ENCODE data around the gene ABLIM2. TPM values are rescaled to one million over a fixed set of nuclear protein-coding genes. Genes with fewer than 3 reads are reported as not detected.

The ABLIM2 gene
- total and polyA plus RNA-seq, 2 experiments from 2014 or later: 1.5 to 4.3 TPM

DNA sequence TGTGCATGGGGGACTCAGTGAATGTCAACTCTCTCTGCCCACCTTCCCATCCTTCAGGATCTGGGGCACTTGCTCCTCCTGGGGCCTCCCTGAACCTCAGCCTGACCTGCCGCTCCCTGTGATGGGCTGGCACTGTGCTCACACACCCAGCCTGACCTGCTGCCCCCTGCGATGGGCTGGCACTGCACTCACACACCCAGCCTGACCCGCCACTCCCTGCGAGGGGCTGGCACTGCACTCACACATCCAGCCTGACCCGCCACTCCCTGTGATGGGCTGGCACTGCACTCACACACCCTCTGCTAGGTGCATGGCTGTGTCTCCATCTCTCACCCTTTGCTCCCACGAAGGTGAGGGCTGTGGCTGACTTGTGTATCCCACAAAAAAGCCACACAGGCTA is 103.4 kb downstream of the ABLIM2 start:
- H3K36me3 ChIP-seq (ENCODE audit: insufficient read depth): no peaks in the 10 kb centered on the region
- no peak overlapping the region for H3K4me3 Mint-ChIP-seq
- peaks cover 32% of the 10 kb centered on the region for H3K36me3 Mint-ChIP-seq (ENCODE audit: low read depth)
- peaks cover 19% of the 10 kb centered on the region for H3K4me1 Mint-ChIP-seq
- ATAC-seq (no peak), DNase-seq (ENCODE audit: low spot score) (no peak)
- no peaks in the 10 kb centered on the region for H3K79me2 ChIP-seq (replicated peaks; ENCODE audit: insufficient read depth)
- peaks cover 7% of the 10 kb centered on the region; the same call in 1 of the 2 replicates for H3F3A ChIP-seq (replicated peaks; ENCODE audit: low read depth)
- H3K27ac ChIP-seq (ENCODE audit: low read depth): no peak overlapping the region
- TF ChIP-seq ZNF114 (CRISPR knock-in tag; IDR thresholded peaks at IDR 0.05): no peak
- TF ChIP-seq, protein P1, sequence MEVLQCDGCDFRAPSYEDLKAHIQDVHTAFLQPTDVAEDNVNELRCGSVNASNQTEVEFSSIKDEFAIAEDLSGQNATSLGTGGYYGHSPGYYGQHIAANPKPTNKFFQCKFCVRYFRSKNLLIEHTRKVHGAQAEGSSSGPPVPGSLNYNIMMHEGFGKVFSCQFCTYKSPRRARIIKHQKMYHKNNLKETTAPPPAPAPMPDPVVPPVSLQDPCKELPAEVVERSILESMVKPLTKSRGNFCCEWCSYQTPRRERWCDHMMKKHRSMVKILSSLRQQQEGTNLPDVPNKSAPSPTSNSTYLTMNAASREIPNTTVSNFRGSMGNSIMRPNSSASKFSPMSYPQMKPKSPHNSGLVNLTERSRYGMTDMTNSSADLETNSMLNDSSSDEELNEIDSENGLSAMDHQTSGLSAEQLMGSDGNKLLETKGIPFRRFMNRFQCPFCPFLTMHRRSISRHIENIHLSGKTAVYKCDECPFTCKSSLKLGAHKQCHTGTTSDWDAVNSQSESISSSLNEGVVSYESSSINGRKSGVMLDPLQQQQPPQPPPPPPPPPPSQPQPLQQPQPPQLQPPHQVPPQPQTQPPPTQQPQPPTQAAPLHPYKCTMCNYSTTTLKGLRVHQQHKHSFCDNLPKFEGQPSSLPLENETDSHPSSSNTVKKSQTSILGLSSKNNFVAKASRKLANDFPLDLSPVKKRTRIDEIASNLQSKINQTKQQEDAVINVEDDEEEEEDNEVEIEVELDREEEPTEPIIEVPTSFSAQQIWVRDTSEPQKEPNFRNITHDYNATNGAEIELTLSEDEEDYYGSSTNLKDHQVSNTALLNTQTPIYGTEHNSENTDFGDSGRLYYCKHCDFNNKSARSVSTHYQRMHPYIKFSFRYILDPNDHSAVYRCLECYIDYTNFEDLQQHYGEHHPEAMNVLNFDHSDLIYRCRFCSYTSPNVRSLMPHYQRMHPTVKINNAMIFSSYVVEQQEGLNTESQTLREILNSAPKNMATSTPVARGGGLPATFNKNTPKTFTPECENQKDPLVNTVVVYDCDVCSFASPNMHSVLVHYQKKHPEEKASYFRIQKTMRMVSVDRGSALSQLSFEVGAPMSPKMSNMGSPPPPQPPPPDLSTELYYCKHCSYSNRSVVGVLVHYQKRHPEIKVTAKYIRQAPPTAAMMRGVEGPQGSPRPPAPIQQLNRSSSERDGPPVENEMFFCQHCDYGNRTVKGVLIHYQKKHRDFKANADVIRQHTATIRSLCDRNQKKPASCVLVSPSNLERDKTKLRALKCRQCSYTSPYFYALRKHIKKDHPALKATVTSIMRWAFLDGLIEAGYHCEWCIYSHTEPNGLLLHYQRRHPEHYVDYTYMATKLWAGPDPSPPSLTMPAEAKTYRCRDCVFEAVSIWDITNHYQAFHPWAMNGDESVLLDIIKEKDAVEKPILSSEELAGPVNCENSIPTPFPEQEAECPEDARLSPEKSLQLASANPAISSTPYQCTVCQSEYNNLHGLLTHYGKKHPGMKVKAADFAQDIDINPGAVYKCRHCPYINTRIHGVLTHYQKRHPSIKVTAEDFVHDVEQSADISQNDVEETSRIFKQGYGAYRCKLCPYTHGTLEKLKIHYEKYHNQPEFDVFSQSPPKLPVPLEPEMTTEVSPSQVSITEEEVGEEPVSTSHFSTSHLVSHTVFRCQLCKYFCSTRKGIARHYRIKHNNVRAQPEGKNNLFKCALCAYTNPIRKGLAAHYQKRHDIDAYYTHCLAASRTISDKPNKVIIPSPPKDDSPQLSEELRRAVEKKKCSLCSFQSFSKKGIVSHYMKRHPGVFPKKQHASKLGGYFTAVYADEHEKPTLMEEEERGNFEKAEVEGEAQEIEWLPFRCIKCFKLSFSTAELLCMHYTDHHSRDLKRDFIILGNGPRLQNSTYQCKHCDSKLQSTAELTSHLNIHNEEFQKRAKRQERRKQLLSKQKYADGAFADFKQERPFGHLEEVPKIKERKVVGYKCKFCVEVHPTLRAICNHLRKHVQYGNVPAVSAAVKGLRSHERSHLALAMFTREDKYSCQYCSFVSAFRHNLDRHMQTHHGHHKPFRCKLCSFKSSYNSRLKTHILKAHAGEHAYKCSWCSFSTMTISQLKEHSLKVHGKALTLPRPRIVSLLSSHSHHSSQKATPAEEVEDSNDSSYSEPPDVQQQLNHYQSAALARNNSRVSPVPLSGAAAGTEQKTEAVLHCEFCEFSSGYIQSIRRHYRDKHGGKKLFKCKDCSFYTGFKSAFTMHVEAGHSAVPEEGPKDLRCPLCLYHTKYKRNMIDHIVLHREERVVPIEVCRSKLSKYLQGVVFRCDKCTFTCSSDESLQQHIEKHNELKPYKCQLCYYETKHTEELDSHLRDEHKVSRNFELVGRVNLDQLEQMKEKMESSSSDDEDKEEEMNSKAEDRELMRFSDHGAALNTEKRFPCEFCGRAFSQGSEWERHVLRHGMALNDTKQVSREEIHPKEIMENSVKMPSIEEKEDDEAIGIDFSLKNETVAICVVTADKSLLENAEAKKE (CRISPR knock-in tag; IDR thresholded peaks at IDR 0.05): no peak
- no peak for TF ChIP-seq NANOG (IDR thresholded peaks at IDR 0.05; ENCODE audit: borderline replicate concordance)
- TF ChIP-seq JUNB (IDR thresholded peaks at IDR 0.05; ENCODE audit: unreplicated experiment): no peak
- no peak for TF ChIP-seq EZH2 (IDR thresholded peaks at IDR 0.05; ENCODE audit: low read depth, unreplicated experiment)
- TF ChIP-seq, protein P2, sequence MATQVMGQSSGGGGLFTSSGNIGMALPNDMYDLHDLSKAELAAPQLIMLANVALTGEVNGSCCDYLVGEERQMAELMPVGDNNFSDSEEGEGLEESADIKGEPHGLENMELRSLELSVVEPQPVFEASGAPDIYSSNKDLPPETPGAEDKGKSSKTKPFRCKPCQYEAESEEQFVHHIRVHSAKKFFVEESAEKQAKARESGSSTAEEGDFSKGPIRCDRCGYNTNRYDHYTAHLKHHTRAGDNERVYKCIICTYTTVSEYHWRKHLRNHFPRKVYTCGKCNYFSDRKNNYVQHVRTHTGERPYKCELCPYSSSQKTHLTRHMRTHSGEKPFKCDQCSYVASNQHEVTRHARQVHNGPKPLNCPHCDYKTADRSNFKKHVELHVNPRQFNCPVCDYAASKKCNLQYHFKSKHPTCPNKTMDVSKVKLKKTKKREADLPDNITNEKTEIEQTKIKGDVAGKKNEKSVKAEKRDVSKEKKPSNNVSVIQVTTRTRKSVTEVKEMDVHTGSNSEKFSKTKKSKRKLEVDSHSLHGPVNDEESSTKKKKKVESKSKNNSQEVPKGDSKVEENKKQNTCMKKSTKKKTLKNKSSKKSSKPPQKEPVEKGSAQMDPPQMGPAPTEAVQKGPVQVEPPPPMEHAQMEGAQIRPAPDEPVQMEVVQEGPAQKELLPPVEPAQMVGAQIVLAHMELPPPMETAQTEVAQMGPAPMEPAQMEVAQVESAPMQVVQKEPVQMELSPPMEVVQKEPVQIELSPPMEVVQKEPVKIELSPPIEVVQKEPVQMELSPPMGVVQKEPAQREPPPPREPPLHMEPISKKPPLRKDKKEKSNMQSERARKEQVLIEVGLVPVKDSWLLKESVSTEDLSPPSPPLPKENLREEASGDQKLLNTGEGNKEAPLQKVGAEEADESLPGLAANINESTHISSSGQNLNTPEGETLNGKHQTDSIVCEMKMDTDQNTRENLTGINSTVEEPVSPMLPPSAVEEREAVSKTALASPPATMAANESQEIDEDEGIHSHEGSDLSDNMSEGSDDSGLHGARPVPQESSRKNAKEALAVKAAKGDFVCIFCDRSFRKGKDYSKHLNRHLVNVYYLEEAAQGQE (IDR thresholded peaks at IDR 0.05; ENCODE audit: unreplicated experiment): no peak
- no peak for TF ChIP-seq ZNF331 (CRISPR knock-in tag; IDR thresholded peaks at IDR 0.05; ENCODE audit: low read depth)
- TF ChIP-seq POLR2AphosphoS5 (IDR thresholded peaks at IDR 0.05; ENCODE audit: low read depth): no peak
- TF ChIP-seq, protein P3, sequence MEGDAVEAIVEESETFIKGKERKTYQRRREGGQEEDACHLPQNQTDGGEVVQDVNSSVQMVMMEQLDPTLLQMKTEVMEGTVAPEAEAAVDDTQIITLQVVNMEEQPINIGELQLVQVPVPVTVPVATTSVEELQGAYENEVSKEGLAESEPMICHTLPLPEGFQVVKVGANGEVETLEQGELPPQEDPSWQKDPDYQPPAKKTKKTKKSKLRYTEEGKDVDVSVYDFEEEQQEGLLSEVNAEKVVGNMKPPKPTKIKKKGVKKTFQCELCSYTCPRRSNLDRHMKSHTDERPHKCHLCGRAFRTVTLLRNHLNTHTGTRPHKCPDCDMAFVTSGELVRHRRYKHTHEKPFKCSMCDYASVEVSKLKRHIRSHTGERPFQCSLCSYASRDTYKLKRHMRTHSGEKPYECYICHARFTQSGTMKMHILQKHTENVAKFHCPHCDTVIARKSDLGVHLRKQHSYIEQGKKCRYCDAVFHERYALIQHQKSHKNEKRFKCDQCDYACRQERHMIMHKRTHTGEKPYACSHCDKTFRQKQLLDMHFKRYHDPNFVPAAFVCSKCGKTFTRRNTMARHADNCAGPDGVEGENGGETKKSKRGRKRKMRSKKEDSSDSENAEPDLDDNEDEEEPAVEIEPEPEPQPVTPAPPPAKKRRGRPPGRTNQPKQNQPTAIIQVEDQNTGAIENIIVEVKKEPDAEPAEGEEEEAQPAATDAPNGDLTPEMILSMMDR (conservative IDR thresholded peaks at IDR 0.05; ENCODE audit: low read depth in 2 of 2): no peak
- TF ChIP-seq CREB1 (CRISPR knock-in tag; IDR thresholded peaks at IDR 0.05; ENCODE audit: low read depth): no peak
- no peak for TF ChIP-seq STAT1 (IDR thresholded peaks at IDR 0.05; ENCODE audit: unreplicated experiment)
- TF ChIP-seq, protein P4, sequence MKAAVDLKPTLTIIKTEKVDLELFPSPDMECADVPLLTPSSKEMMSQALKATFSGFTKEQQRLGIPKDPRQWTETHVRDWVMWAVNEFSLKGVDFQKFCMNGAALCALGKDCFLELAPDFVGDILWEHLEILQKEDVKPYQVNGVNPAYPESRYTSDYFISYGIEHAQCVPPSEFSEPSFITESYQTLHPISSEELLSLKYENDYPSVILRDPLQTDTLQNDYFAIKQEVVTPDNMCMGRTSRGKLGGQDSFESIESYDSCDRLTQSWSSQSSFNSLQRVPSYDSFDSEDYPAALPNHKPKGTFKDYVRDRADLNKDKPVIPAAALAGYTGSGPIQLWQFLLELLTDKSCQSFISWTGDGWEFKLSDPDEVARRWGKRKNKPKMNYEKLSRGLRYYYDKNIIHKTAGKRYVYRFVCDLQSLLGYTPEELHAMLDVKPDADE (IDR thresholded peaks at IDR 0.05): no peak
- no peak for TF ChIP-seq EZH2phosphoT487 (IDR thresholded peaks at IDR 0.05; ENCODE audit: unreplicated experiment)
- peaks cover 17% of the 10 kb centered on the region for H3K4me1 ChIP-seq (ENCODE audit: insufficient read depth)
- no peaks in the 10 kb centered on the region for H4K20me1 ChIP-seq (replicated peaks; ENCODE audit: insufficient read depth)
- no peak overlapping the region for H3K4me2 ChIP-seq
- H3K27me3 Mint-ChIP-seq (ENCODE audit: insufficient read depth, low read depth, poor library complexity): peaks cover 13% of the 10 kb centered on the region
- peaks cover 32% of the 10 kb centered on the region for H3K9me3 Mint-ChIP-seq
- H3K4me3 ChIP-seq: no peak overlapping the region
- H3K27me3 ChIP-seq (ENCODE audit: insufficient read depth): no peaks in the 10 kb centered on the region
- H2AFZ ChIP-seq: no peak overlapping the region
- H3K27ac Mint-ChIP-seq: no peak overlapping the region
- no peaks in the 10 kb centered on the region for H3K9me2 ChIP-seq (ENCODE audit: insufficient read depth)
